ENCODE measurements around the gene YRDC.

YRDC gene

GRCh38 chr1:37807555-37808368 lies at the start of gene YRDC, which contains the start of gene C1orf122:
TSS of gene YRDC (minus strand) at chr1:37808208. CDS start at chr1:37808180, 28 bp downstream.
TSS of gene C1orf122 (plus strand) at chr1:37807790. CDS start at chr1:37808405, 615 bp downstream.
- DNase-seq (ENCODE audit: low read depth) = peak; percentile 88

- DNase-seq (ENCODE audit: low read depth) = no peak
Measured at GRCh38 chr1:37854406-37854805, 46.4 kb upstream of the YRDC start.

- no peak for DNase-seq (ENCODE audit: low read depth)
Measured at GRCh38 chr1:37853157-37853556, 45.1 kb upstream of the YRDC start.

- DNase-seq (ENCODE audit: low read depth) = no peak
Measured at GRCh38 chr1:37851782-37852210, 43.8 kb upstream of the YRDC start.

GRCh38 chr1:37851262-37851661 lies 43.3 kb upstream of the YRDC start:
- no peak for DNase-seq (ENCODE audit: low read depth)

- DNase-seq (ENCODE audit: low read depth) = no peak
Measured at GRCh38 chr1:37850352-37850955, 42.4 kb upstream of the YRDC start.

GRCh38 chr1:37849480-37849879 lies 41.5 kb upstream of the YRDC start:
- no peak for DNase-seq (ENCODE audit: low read depth)

- DNase-seq (ENCODE audit: low read depth) = no peak
Measured at GRCh38 chr1:37846647-37847339, 38.8 kb upstream of the YRDC start.

- no peak for DNase-seq (ENCODE audit: low read depth)
Measured at GRCh38 chr1:37845786-37846185, 37.8 kb upstream of the YRDC start.

GRCh38 chr1:37845049-37845646 lies 37.1 kb upstream of the YRDC start:
- DNase-seq (ENCODE audit: low read depth) = no peak

- DNase-seq (ENCODE audit: low read depth) = no peak
Measured at GRCh38 chr1:37844536-37844935, 36.5 kb upstream of the YRDC start.

- DNase-seq (ENCODE audit: low read depth) = no peak
Measured at GRCh38 chr1:37841652-37842051, 33.6 kb upstream of the YRDC start.

- DNase-seq (ENCODE audit: low read depth) = no peak
Measured at GRCh38 chr1:37840711-37841110, 32.7 kb upstream of the YRDC start.

- no peak for DNase-seq (ENCODE audit: low read depth)
Measured at GRCh38 chr1:37839676-37840075, 31.7 kb upstream of the YRDC start.

- DNase-seq (ENCODE audit: low read depth) = no peak
Measured at GRCh38 chr1:37836788-37837187, 28.8 kb upstream of the YRDC start.

- no peak for DNase-seq (ENCODE audit: low read depth)
Measured at GRCh38 chr1:37831809-37832208, 23.8 kb upstream of the YRDC start.

GRCh38 chr1:37831109-37831508 lies 23.1 kb upstream of the YRDC start:
- no peak for DNase-seq (ENCODE audit: low read depth)

- no peak for DNase-seq (ENCODE audit: low read depth)
Measured at GRCh38 chr1:37828410-37829074, 20.5 kb upstream of the YRDC start.

GRCh38 chr1:37825506-37825905 lies 17.5 kb upstream of the YRDC start:
- no peak for DNase-seq (ENCODE audit: low read depth)

- no peak for DNase-seq (ENCODE audit: low read depth)
Measured at GRCh38 chr1:37824001-37824400, 16.0 kb upstream of the YRDC start.

- DNase-seq (ENCODE audit: low read depth) = no peak
Measured at GRCh38 chr1:37822906-37823815, 15.2 kb upstream of the YRDC start.
